Natural killer cell (primary cell): ENCODE results near the gene RASSF4. TPM values are rescaled to one million over a fixed set of nuclear protein-coding genes. Genes with fewer than 3 reads are reported as not detected.

Source experiments
- ATAC-seq, 3 donors: fragments of 150-1000 bp in 2 of 3; fragments of 200-7000 bp in 1 of 3; cut with Tn5 transposase; 1 replicate in 1 of 3; 2 replicates in 2 of 3; pipeline ENCODE4 v1.10.0; 2021; ENCODE audit warnings: mild to moderate bottlenecking in 2 of 3, moderate library complexity in 2 of 3
- DNase-seq, 2 donors: peaks; one replicate each; pipeline versions ENCODE4 v3.0.0 to v3.0.0-alpha.2; 2013 to 2021; ENCODE audit warnings: mixed read lengths in 1 of 2
- H3K27ac ChIP-seq: one replicate; pipeline ENCODE4 v1.5.1; 2013; ENCODE audit warnings: mild to moderate bottlenecking, low read length
- H3K27me3 ChIP-seq: one replicate; pipeline ENCODE4 v1.6.1; 2013; ENCODE audit warnings: low read length; ENCODE audit not compliant: control insufficient read depth, insufficient read depth
- H3K36me3 ChIP-seq: one replicate; pipeline ENCODE4 v1.6.1; 2013; ENCODE audit warnings: low read length; ENCODE audit not compliant: control insufficient read depth, insufficient read depth
- H3K4me1 ChIP-seq: one replicate; pipeline ENCODE4 v1.6.1; 2013; ENCODE audit warnings: low read length; ENCODE audit not compliant: control insufficient read depth, insufficient read depth
- H3K4me3 ChIP-seq: one replicate; pipeline ENCODE4 v1.5.1; 2013; ENCODE audit warnings: low read length
- H3K9me3 ChIP-seq: one replicate; pipeline ENCODE4 v1.6.1; 2013; ENCODE audit warnings: low read length; ENCODE audit not compliant: control insufficient read depth, insufficient read depth
- H3K27ac Mint-ChIP-seq, 2 donors: one replicate each; pipeline ENCODE4 v1.8.0; 2022; ENCODE audit warnings: mild to moderate bottlenecking in 2 of 2, mixed read lengths in 2 of 2, moderate library complexity in 1 of 2
- H3K27me3 Mint-ChIP-seq, 2 donors: one replicate each; pipeline ENCODE4 v1.8.0; 2022; ENCODE audit warnings: low read depth in 2 of 2, mixed read lengths in 2 of 2
- H3K36me3 Mint-ChIP-seq: one replicate; pipeline ENCODE4 v1.8.0; 2022; ENCODE audit warnings: mixed read lengths
- H3K4me1 Mint-ChIP-seq, 2 donors: one replicate each; pipeline ENCODE4 v1.8.0; 2022; ENCODE audit warnings: mixed read lengths in 2 of 2
- H3K4me3 Mint-ChIP-seq: one replicate; pipeline ENCODE4 v1.8.0; 2022; ENCODE audit warnings: mild to moderate bottlenecking, moderate library complexity, mixed read lengths
- H3K9me3 Mint-ChIP-seq, 2 donors: one replicate each; pipeline ENCODE4 v1.8.0; 2022; ENCODE audit warnings: mixed read lengths in 2 of 2
- CTCF ChIP-seq: fragments of 200-600 bp; IDR thresholded peaks from one replicate; pipeline ENCODE4 v1.8.0; 2022; ENCODE audit warnings: antibody characterized with exemption
- WGBS: methylation state at CpG from one replicate; pipeline ENCODE4 v1.1.7; 2013; ENCODE audit warnings: missing lambda C conversion rate; ENCODE audit not compliant: insufficient coverage; 5-methylcytosine and 5-hydroxymethylcytosine counted together
- intact Hi-C: fragments of 100-400 bp; cut with micrococcal nuclease; formaldehyde crosslinking; loops from one replicate; pipeline ENCODE4 v1.14.2; 2022
- total RNA-seq, 4 donors: library from RNA; stranded (reverse); fragments of 120-200 nt in 1 of 4; gene quantifications; one replicate each; pipeline versions ENCODE4 v1.2.3 to v1.2.4, GENCODE V29; 2013 to 2022

RASSF4 gene
- total RNA-seq, 3 donors from 2014 or later (not counting 1 experiment from before 2014, with no cell fraction given), result 99.8 to 116 (median 104) TPM

- Mint-ChIP-seq H3K27me3 (no peaks in the 10 kb centered on the region), H3K36me3 (no peaks in the 10 kb centered on the region), H3K4me1 (peaks cover 71 to 93% of the 10 kb centered on the region in 2 donors), H3K27ac (peak overlapping the region; percentile 75 to 92), H3K9me3 (no peaks in the 10 kb centered on the region), H3K4me3 (peak overlapping the region; percentile 74)
- DNase-seq (peak; percentile 63 to 71), ATAC-seq (peak; percentile 80 to 92 (median 88))
- WGBS, result 33% methylated on average over 11 of the region's 11 CpGs
- H3K9me3 ChIP-seq, result no peaks in the 10 kb centered on the region
- H3K4me1 ChIP-seq, result peaks cover 93% of the 10 kb centered on the region
- H3K36me3 ChIP-seq, result no peaks in the 10 kb centered on the region
- intact Hi-C loops, result loop anchor here (2.0 kb wide), 1 partner anchor 32 kb away; the partner anchor contains the start of gene ZNF22
- H3K27ac ChIP-seq, result peak overlapping the region; percentile 44
- no peak for TF ChIP-seq CTCF
- H3K27me3 ChIP-seq, result no peaks in the 10 kb centered on the region
- no peak overlapping the region for H3K4me3 ChIP-seq
These were observed 9.1 kb downstream of the RASSF4 start for GRCh38 chr10:44968500-44969400.

GRCh38 chr10:44969854-44970253 is 10.3 kb downstream of the RASSF4 start:
- Mint-ChIP-seq H3K36me3 (no peaks in the 10 kb centered on the region), H3K27ac (peak overlapping the region; percentile 75 to 92), H3K9me3 (no peaks in the 10 kb centered on the region), H3K4me3 (peak overlapping the region; percentile 74), H3K4me1 (peaks cover 73 to 89% of the 10 kb centered on the region in 2 donors), H3K27me3 (no peaks in the 10 kb centered on the region)
- no peak for TF ChIP-seq CTCF
- H3K4me3 ChIP-seq, result no peak overlapping the region
- H3K9me3 ChIP-seq, result no peaks in the 10 kb centered on the region
- no peaks in the 10 kb centered on the region for H3K36me3 ChIP-seq
- DNase-seq (no peak), ATAC-seq (no peak)
- no peaks in the 10 kb centered on the region for H3K27me3 ChIP-seq
- intact Hi-C loops, result loop anchor here (2.0 kb wide), 1 partner anchor 31 kb away; the partner anchor contains the start of gene ZNF22
- H3K4me1 ChIP-seq, result peaks cover 93% of the 10 kb centered on the region
- H3K27ac ChIP-seq, result peak overlapping the region; percentile 44
- WGBS, result 98% methylated on average over 8 of the region's 9 CpGs

GRCh38 chr10:44970812-44971395 is 11.3 kb downstream of the RASSF4 start:
- ATAC-seq, result no peak
- TF ChIP-seq CTCF, result no peak
- no peak for DNase-seq
- no peaks in the 10 kb centered on the region for H3K27me3 ChIP-seq
- H3K4me1 ChIP-seq, result peaks cover 87% of the 10 kb centered on the region
- H3K27ac ChIP-seq, result no peak overlapping the region
- no peaks in the 10 kb centered on the region for H3K9me3 Mint-ChIP-seq
- peak overlapping the region; percentile 22 to 92 for H3K27ac Mint-ChIP-seq
- H3K4me3 Mint-ChIP-seq, result no peak overlapping the region
- H3K4me3 ChIP-seq, result no peak overlapping the region
- H3K36me3 ChIP-seq, result no peaks in the 10 kb centered on the region
- WGBS, result 86% methylated on average over 8 of the region's 8 CpGs
- intact Hi-C loops, result no loop called here
- H3K4me1 Mint-ChIP-seq, result peaks cover 63 to 78% of the 10 kb centered on the region in 2 donors
- no peaks in the 10 kb centered on the region for H3K9me3 ChIP-seq
- H3K27me3 Mint-ChIP-seq, result no peaks in the 10 kb centered on the region
- H3K36me3 Mint-ChIP-seq, result no peaks in the 10 kb centered on the region
